ENCODE data around the gene DACT2. TPM values are rescaled to one million over a fixed set of nuclear protein-coding genes. Genes with fewer than 3 reads are reported as not detected.
A peak's percentile ranks its signal among the peaks of the same experiment; 100 is the strongest.

Gene DACT2
- total RNA-seq, 2 donors from 2014 or later, result 16.6 to 39.9 TPM

DNA sequence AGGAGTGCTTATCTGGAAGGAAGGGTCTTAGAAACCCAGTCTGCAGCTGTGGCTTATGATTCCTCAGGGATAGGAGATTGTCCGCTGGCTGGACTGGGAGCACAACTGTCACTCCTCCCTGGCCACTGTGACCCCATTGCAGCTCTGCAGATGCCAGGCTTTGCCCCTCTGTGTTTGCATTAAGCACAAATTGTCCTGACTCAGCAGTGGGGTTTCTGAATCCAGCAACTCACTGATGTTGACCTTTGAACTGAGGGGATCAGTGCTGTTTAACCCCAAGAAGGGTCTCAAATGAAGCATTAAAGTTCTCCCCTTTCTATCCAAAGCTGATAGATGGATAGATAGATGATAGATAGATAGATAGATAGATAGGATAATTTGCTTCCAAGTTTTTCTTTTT is 29.5 kb downstream of the DACT2 start:
- 80 to 98% methylated on average over 1 of the region's 1 CpG for WGBS, 2 experiments (ENCODE audit: insufficient coverage in 1 of 2, insufficient read length in 1 of 2)

DNA sequence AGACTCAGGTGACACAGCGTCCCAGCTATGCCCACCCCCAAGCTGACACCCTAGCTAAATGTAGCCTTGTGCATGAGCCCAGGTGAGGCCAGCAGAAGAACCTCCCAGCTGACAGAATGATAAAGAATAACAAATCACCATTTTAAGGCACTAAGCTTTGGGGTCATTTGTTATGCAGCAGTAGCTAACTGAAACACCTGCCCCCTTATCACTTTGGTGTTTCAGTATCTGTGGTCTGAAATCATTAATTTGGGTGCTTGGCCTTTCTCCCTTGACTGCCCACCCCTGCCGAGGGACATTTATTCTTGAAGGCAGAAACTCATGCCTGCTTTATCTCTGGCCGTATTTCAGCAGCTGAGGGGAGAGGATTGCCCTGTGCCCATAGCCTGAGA is 30.0 kb downstream of the DACT2 start:
- Histone ChIP-seq H3K4me3 (ENCODE audit: low read length) (no peak overlapping the region), H3K27me3 (ENCODE audit: control insufficient read depth, insufficient read depth, low read length, poor library complexity, severe bottlenecking) (no peaks in the 10 kb centered on the region), H3K27ac (ENCODE audit: low read depth, low read length) (no peak overlapping the region), H3K9ac (ENCODE audit: extremely low read depth, low read length, poor library complexity, severe bottlenecking) (no peak overlapping the region), H3K9me3 (ENCODE audit: control insufficient read depth, low read length) (no peaks in the 10 kb centered on the region), H3K36me3 (ENCODE audit: control insufficient read depth, insufficient read depth, low read length) (no peaks in the 10 kb centered on the region), H3K4me1 (ENCODE audit: control insufficient read depth, insufficient read depth, low read length) (no peaks in the 10 kb centered on the region)
- Mint-ChIP-seq H3K36me3 (ENCODE audit: low read depth) (no peaks in the 10 kb centered on the region), H3K9me3 (peaks cover 5% of the 10 kb centered on the region), H3K4me1 (no peaks in the 10 kb centered on the region), H3K27ac (no peak overlapping the region), H3K27me3 (ENCODE audit: insufficient read depth) (peaks cover 22% of the 10 kb centered on the region), H3K4me3 (no peak overlapping the region)
- DNase-seq, result no peak
- WGBS, 2 experiments (ENCODE audit: insufficient coverage in 1 of 2, insufficient read length in 1 of 2), result 94 to 100% methylated on average over 2 to 3 of the region's 3 CpGs
- TF ChIP-seq, protein P1, sequence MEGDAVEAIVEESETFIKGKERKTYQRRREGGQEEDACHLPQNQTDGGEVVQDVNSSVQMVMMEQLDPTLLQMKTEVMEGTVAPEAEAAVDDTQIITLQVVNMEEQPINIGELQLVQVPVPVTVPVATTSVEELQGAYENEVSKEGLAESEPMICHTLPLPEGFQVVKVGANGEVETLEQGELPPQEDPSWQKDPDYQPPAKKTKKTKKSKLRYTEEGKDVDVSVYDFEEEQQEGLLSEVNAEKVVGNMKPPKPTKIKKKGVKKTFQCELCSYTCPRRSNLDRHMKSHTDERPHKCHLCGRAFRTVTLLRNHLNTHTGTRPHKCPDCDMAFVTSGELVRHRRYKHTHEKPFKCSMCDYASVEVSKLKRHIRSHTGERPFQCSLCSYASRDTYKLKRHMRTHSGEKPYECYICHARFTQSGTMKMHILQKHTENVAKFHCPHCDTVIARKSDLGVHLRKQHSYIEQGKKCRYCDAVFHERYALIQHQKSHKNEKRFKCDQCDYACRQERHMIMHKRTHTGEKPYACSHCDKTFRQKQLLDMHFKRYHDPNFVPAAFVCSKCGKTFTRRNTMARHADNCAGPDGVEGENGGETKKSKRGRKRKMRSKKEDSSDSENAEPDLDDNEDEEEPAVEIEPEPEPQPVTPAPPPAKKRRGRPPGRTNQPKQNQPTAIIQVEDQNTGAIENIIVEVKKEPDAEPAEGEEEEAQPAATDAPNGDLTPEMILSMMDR (conservative IDR thresholded peaks at IDR 0.05), result no peak

More for the DNA sequence above, 29.5 kb downstream of the DACT2 start:
- Histone ChIP-seq H3K4me1 (ENCODE audit: control insufficient read depth, insufficient read depth, low read length) (no peaks in the 10 kb centered on the region), H3K36me3 (ENCODE audit: control insufficient read depth, insufficient read depth, low read length) (no peaks in the 10 kb centered on the region), H3K9me3 (ENCODE audit: control insufficient read depth, low read length) (no peaks in the 10 kb centered on the region), H3K27ac (ENCODE audit: low read depth, low read length) (no peak overlapping the region), H3K4me3 (ENCODE audit: low read length) (no peak overlapping the region), H3K9ac (ENCODE audit: extremely low read depth, low read length, poor library complexity, severe bottlenecking) (no peak overlapping the region), H3K27me3 (ENCODE audit: control insufficient read depth, insufficient read depth, low read length, poor library complexity, severe bottlenecking) (no peaks in the 10 kb centered on the region)
- H3K36me3 Mint-ChIP-seq (ENCODE audit: low read depth), result no peaks in the 10 kb centered on the region
- peaks cover 22% of the 10 kb centered on the region for H3K27me3 Mint-ChIP-seq (ENCODE audit: insufficient read depth)
- H3K27ac Mint-ChIP-seq, result no peak overlapping the region
- H3K4me3 Mint-ChIP-seq, result no peak overlapping the region
- no peaks in the 10 kb centered on the region for H3K4me1 Mint-ChIP-seq
- H3K9me3 Mint-ChIP-seq, result peaks cover 5% of the 10 kb centered on the region
- TF ChIP-seq, protein P1 (conservative IDR thresholded peaks at IDR 0.05), result no peak
- DNase-seq, result no peak

DNA sequence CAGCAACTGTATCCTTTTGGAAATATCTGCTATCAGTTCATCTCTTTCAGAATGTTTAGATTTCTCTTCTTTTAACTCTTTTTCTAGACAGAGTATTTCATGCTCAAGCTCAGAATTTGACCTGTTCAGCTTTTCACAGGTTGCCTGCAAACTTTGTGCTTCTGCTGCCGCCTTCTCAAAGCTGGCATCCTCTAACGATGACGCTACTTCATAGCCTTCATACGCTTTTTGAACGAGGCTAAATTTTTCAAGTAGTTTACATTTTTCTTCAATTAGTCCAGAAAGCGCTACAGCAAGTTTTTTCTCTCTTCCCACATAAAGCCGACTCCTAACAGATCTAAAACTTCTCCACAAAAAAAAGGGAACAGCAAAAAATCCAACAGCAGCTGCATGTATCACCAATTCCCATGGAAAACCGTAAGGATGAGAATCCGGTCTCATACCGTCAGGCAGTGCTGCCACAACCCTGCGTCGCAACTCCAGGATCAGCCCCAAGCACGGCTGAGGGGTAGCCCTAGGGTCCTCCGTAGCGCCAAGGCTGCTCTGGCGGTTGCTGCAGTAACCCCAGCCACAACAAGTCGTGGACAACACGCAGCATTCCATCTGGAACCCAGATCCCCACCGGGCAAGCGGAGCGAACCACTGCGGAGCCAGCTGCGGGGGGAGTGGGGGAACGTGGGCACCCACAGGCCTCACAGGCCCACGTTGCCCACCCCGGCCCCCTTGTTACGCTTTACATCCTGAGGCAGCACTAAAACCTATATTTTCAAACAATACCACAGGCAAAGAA is 30.6 kb downstream of the DACT2 start:
- H3K27ac Mint-ChIP-seq, result no peak overlapping the region
- peak; percentile 37 for DNase-seq
- no peaks in the 10 kb centered on the region for H3K36me3 Mint-ChIP-seq (ENCODE audit: low read depth)
- H3K27me3 ChIP-seq (ENCODE audit: control insufficient read depth, insufficient read depth, low read length, poor library complexity, severe bottlenecking), result no peaks in the 10 kb centered on the region
- no peak overlapping the region for H3K27ac ChIP-seq (ENCODE audit: low read depth, low read length)
- no peak overlapping the region for H3K4me3 Mint-ChIP-seq
- H3K9ac ChIP-seq (ENCODE audit: extremely low read depth, low read length, poor library complexity, severe bottlenecking), result no peak overlapping the region
- H3K9me3 ChIP-seq (ENCODE audit: control insufficient read depth, low read length), result no peaks in the 10 kb centered on the region
- peaks cover 27% of the 10 kb centered on the region for H3K27me3 Mint-ChIP-seq (ENCODE audit: insufficient read depth)
- H3K4me1 Mint-ChIP-seq, result no peaks in the 10 kb centered on the region
- no peak overlapping the region for H3K4me3 ChIP-seq (ENCODE audit: low read length)
- TF ChIP-seq, protein P1 (conservative IDR thresholded peaks at IDR 0.05), result no peak
- H3K4me1 ChIP-seq (ENCODE audit: control insufficient read depth, insufficient read depth, low read length), result no peaks in the 10 kb centered on the region
- H3K9me3 Mint-ChIP-seq, result peaks cover 5% of the 10 kb centered on the region
- WGBS, 2 experiments (ENCODE audit: insufficient coverage in 1 of 2, insufficient read length in 1 of 2), result 93 to 94% methylated on average over 8 to 27 of the region's 27 CpGs
- H3K36me3 ChIP-seq (ENCODE audit: control insufficient read depth, insufficient read depth, low read length), result no peaks in the 10 kb centered on the region

Data from endodermal cell (in vitro differentiated cells).